GM19372 (cell line): ENCODE measurements around the gene ANKRD49.
"Not testable (repeated sequence)": the region's sequence is repeated elsewhere in the genome, so short reads cannot be mapped to it uniquely, and the experiment has no call there.

Experiments used
- ATAC-seq: cut with Tn5 transposase; IDR thresholded peaks from one replicate; pipeline ENCODE4 v1.9.1; 2021; ENCODE audit warnings: mild to moderate bottlenecking, low read depth, moderate library complexity; ENCODE audit not compliant: unreplicated experiment

The ANKRD49 gene

DNA sequence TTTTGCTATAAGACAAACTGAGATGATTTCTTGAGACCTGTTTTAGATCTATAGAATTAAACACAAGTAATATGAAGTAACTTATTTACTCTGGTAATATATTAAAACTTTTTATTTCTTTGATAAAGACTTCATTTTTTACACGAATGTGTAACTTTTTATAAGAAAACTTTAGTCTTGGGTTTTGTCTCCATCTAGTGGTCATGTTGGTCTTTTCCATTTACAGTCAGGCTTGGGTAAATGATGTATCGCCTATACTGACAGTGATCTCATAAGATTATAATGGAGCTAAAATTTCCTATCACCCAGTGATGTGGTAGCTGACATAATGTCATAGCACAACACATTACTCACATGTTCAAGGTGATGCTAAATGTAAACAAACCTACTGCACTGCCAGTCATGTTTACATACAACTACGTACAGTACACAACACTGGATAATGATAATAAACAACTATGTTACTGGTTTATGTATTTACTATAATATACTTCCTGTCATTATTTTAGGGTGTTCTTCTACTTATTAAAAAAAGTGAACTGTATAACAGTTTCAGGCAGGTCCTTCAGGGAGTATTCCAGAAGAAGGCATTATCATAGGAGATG is 11.0 kb downstream of the ANKRD49 start:
- no peak for ATAC-seq

DNA sequence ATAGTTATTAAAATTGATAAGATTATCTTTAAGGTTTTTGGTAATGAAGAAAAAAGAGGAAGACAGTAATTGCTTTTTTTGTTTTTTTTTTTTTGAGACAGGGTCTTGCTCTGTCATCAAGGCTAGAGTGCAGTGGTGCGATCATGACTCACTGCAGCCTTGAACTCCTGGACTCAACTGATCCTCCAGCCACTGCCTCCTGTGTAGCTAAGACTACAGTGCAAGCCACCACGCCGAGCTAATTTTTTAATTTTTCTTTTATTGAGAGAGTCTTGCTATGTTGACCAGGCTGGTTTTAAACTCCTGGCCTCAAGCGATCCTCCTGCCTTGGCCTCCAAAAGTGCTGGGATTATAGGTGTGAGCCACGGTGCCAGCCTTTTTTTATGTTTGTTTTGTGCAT is 12.7 kb downstream of the ANKRD49 start:
- not testable (repeated sequence) for ATAC-seq

DNA sequence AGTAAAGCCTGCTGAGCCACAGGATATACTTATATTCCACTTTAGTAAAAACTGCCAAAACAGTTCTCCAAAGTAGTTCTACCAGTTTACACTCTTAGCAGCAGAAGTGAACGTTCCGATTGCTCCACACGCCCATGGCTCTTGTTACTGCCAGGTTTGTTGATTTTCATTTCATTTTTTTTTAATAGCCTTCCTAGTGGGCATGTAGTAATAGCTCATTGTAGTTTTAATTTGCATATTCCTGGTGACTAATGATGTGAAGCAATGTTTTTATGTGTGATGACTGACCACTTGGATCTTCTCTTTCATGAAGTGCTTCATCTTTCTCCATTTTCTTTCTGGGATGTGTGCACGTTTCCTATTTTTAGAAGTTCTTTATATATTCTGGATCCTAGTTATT is 13.7 kb downstream of the ANKRD49 start:
- ATAC-seq, result no peak

GRCh38 chr11:94511932-94512781 is 18.4 kb downstream of the ANKRD49 start, which contains the start of gene C11orf97:
C11orf97 (plus strand) TSS chr11:94512461; CDS start chr11:94512529, 68 bp downstream.
- ATAC-seq, result peak; percentile 91

DNA sequence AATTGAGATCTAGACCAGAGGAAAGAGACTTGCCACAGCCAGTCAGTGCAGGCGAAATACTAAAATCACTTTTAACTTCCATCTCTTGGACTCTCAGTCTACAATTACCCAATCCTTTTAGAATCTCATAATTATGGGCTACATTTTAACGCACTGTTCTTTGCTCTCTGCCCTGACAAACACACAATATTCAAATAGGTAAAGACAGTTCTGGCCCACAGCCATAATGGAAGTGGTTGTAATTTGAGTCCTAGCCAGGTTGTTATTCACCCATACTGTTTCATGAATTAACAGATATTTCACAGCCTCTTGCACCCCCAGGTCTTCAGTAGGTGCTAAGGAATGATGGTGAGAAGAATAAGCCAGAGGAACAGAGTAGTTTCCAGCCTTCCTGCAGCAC is 19.3 kb downstream of the ANKRD49 start:
- ATAC-seq, result no peak

DNA sequence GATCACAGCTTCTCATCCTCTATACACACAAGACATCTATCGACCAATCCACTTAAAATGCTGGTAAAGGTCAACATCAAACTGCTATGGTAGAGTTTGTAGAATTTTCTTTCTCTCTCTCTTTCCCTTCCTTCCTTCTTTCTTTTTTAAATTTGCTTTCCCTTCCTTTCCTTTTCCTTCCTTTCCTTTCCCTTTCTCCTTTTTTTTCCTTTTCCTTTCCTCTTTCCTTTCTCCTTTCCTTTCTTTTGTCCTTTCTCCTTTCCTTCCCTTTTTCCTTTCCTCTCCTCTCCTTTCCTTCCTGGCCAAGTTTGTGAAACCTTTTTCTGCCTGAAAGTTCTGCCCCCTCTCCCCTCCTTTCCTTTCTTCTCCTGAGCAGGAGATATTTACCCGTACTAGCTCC is 21.6 kb downstream of the ANKRD49 start:
- ATAC-seq, result no peak

GRCh38 chr11:94516725-94517124 is 22.9 kb downstream of the ANKRD49 start:
- no peak for ATAC-seq

DNA sequence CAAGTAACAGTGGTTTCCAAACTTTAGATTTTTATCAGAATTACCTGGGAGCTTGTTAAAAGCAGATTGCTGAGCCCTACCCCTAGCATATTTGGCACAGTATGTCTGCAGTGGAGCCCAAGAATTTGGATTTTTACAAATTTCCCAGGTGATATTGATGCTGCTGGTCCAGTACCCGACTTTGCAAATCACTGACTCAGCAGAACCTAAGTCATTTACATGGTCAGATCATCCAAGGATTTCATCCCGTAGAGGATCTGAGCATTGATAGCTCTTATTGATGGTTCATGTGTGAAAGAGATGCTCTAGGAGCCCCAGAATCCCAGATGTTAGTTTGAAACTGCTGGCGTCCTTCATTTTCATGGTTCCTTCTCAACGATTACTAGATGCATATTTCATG is 24.5 kb downstream of the ANKRD49 start:
- ATAC-seq, result no peak

DNA sequence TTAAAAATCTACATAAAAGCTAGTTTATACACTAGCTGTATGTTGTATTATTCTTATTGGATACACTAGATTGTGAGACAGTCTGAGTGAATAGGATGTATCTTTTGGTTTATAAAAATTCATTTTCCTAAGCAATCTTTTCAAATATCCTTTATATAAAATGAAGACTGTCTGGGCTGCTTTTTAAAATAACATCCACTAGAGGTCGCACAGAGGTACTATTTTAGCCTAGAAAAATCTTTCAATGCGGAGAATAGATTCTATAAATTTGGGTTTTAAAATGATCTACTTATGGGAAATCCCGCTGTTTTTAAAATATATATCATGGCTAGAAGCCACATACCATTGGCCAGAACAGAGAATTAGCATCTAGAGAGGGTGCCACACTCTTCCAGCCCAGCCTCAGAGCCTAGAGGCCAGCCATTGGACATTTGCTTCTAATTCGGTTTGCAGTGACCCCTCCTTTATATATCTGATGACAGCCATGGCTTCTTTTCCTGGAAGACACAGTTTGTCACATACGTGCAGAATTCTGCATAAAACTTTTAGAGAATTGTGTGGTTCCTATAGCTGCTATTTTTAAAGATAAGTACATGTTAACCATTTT is 25.8 kb downstream of the ANKRD49 start:
- ATAC-seq, result no peak

- ATAC-seq, result no peak
These were observed 27.9 kb downstream of the ANKRD49 start for GRCh38 chr11:94521684-94522083.

GRCh38 chr11:94524341-94524740 is 30.6 kb downstream of the ANKRD49 start:
- ATAC-seq, result no peak

DNA sequence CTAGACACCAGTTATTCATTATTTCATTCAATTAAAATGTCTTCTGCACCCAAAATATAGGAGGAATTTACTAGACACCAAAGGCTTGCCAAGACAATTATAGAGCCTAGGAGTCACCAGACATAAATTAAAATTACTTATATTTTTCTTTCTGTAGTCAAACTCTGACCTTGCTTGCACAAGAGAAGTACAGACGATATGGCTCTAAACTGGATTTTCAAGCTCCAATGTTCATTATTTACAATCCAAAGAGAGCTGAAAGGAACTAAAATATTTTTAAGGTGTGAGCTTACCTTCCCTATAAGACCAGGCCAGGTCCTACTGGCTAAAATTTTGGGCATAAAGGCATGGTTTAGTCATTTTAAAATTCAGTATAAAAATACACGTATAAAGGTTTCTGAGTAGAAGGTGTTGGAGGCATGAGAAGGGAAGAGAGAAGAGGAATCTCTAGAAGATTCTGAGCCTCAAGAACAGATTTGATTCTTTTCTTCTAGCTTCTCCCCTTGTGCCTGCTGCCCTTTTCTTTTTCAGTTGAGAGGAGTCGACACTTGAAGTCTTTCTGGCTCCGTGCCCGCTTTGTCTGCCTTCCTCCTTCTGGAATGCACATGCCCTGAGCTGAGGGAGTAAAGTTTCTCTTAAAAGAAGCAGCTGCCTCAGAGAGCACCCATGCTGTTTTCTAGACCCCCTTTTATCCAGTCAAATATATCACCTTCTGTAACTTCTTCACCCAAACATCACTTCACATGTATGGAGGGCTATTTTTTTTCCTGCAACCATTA is 32.0 kb downstream of the ANKRD49 start:
- no peak for ATAC-seq

- ATAC-seq, result no peak
These were observed 33.1 kb downstream of the ANKRD49 start for GRCh38 chr11:94526645-94527438.

GRCh38 chr11:94528551-94528950 is 34.8 kb downstream of the ANKRD49 start:
- ATAC-seq, result no peak

DNA sequence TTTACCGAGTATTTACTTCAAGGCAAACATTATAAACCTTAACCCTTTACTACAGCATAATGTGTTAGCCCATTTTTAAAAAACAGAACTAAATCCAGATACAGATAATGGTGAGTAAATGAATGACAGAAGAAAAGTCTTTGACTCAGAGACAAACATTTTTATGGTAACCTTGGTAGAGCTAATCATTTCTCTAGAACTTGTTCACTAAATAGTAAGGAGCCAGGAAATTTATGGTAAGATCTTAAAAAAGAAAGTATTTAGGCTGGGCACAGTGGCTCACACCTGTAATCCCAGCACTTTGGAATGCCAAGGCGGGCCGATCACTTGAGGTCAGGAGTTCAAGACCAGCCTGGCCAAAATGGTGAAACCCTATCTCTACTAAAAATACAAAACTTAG is 38.4 kb downstream of the ANKRD49 start:
- no peak for ATAC-seq

DNA sequence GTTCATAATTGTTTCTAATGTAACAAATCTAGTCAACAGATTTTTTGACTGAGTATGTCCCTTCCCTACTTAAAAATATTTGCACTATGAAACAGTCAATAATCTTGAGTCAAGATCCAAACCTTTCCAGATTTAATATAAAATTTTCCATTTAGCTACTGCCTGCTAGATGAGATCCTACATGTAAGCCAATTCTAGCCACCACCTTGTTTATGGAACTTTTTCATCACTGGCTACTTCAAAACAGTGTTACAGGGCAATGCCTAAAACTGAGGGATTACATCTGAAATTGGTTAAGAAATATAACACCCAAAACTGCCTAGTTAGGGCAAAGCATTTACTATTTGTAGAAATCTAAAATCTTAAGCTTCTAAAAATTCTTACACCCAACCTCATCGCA is 39.4 kb downstream of the ANKRD49 start:
- no peak for ATAC-seq

- no peak for ATAC-seq
These were observed 40.2 kb downstream of the ANKRD49 start for GRCh38 chr11:94533696-94534630.

DNA sequence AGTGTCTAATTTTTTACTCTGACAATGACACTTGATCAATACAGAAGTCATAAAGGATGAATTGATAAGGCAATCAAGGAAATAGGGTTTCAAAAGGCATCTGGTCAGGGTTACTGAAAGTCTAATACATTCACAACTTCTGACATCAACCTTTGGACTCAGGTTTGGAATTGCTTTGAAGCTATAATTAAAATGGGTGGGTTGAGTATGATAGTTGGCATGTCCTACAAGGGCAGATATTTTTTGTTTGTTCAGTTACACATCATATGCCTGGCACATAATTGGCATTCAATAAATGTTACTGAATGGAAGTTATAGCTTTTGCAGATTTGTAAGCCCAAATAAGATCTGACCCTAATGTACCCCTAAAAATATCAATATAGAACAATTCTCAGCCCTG is 42.6 kb downstream of the ANKRD49 start:
- ATAC-seq, result no peak

DNA sequence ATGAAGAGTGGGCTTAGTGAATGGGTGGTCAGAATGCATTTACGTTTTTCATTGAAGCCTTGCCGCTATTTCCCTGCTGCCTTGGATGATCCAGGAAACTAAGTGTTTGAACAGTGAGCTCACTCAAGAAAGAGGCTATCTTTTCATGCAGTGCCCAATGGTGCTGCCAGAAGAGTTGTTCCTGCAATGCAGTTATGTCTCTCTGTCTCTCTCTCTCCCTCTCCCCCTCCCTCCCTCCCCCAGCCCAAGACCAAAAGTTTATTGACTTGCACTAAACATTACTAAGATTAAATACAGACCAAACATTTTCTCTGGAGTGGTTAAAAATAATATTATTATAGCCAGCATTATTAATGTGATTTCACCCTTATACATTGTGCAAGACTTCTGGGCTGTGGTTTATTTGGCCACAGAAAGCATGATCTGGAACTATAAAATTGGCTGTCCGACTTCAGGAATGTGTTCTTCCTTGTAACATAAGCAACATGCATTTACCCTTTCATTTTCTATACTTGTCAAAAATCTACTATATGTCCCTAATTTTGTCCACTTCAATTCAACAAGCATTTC is 43.3 kb downstream of the ANKRD49 start:
- ATAC-seq, result no peak
